Tongue (tissue), 2 donors: Measurements from ENCODE around the gene CALML5. TPM values are rescaled to one million over a fixed set of nuclear protein-coding genes. Genes with fewer than 3 reads are reported as not detected.

Experiments
- DNase-seq: peaks from one replicate; pipeline ENCODE4 v3.0.0-alpha.2; 2015
- total RNA-seq: library from RNA; depleted of rRNA; stranded (reverse); fragments of >200 nt; gene quantifications from one replicate; pipeline ENCODE4 v1.2.3, GENCODE V29; 2014

The CALML5 gene
- total RNA-seq, 1 donor from 2014 or later: 0.41 TPM

- no peak for DNase-seq
Observed at GRCh38 chr10:5500910-5501309, 1.5 kb upstream of the CALML5 start.

DNA sequence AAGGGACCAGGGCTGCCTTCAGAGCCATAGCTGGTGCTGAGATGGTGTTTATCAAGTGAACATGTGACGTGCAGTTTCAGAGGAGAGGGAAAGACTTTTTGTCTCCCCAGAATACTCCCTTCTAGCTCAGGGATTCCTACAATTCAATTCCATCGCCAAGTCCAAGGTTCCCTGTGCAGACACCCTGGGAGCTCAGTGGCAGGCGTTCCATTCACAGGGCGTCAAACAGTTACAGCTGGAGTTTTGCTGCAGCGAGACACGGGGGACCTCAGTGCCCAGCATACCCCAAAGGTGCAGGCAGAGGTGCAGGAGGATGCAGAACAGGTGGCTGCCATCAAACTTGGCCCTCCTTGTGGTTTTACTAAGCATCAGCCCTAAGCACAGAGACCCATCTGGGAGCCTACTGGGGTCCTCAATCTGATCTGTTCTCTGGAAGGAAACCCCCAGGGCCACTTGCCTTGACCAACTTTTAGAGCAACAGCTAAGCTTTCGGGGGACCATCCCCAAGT is 846 bp upstream of the CALML5 start:
- DNase-seq: no peak

DNA sequence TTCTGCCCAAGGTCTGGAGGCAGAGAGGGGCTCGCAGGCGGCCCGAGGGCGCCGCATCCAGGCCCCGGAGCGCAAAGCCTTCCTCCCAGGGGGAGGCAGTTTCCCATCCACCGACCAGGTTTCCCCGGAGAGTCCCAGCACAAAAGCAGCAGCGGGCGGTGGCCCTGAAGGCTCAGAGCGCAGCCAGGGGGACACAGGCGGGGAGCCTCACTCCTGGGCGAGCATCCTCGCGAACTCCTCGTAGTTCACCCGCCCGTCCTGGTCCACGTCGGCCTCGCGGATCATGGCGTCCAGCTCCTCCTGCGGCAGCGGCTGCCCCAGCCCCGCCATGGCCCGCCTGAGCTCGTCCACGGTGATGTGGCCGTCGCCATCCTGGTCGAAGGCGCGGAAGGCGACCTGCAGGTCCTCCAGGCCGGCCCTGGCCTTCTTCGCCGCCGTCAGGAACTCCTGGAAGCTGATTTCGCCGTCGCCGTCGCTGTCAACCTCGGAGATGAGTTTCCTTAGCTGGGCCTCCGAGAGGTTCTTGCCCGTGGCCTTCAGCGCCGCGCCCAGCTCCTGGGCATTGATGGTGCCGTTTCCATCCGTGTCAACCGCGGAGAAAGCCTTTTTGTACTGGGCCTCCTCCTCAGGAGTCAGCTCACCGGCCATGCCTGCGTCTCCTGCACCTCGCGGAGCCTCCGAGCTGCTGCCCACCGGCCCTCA is 428 bp downstream of the CALML5 start:
- DNase-seq: no peak

- DNase-seq: no peak
Observed at GRCh38 chr10:5497948-5498730, 1.2 kb downstream of the CALML5 start.

DNA sequence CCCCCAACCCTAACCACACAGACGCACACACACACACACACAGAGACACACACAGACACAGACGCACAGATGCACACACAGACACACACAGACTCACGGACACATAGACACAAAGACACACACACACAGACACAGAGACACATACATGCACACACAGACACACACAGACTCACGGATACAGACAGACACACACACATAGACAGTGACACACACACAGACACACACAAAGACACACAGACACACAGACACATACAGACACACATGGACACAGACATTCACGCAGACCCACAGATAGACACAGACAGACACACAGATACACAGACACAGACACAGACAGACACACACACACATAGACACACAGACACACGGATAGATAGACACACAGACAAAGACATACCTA is 2.1 kb downstream of the CALML5 start:
- no peak for DNase-seq

GRCh38 chr10:5496261-5497250 is 2.8 kb downstream of the CALML5 start:
- no peak for DNase-seq

DNA sequence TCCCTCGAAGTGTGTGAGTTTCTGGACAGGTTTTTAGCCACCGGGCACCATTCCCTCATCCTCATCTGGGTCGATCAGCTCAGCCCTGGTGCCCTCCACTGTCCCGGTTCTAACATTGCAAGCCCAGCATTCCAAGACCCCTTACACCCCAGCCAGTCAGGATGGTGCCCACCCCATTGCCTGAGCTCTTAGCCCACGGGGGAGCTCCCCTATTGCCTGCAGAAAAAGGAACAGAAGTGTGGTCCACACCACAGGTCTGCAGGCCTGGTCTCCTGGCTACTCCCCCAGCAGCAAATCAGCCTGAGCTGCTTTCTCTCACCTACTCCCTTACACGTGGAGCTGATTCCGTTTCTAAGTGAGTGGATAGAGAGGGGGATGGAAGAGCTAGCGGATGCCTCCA is 4.8 kb downstream of the CALML5 start:
- DNase-seq: no peak

DNA sequence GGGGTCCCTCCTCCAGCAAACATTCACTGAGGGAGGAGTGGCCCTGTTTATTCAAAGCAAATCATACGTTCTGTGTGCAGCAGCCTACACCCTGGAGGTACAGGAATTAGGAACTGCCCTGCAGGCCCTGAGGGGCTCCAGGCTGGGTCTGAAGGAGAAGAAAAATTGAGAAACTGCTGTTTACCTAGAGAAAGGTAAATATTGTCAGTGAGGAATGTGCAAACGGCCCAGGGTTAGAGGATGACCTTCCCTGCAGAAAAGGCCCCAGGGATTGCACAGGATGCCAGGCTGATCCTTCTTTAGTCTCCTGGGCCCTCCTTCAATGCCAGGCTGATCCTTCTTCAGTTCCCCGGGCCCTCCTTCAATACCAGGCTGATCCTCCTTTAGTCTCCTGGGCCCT is 5.7 kb downstream of the CALML5 start:
- DNase-seq: no peak

DNA sequence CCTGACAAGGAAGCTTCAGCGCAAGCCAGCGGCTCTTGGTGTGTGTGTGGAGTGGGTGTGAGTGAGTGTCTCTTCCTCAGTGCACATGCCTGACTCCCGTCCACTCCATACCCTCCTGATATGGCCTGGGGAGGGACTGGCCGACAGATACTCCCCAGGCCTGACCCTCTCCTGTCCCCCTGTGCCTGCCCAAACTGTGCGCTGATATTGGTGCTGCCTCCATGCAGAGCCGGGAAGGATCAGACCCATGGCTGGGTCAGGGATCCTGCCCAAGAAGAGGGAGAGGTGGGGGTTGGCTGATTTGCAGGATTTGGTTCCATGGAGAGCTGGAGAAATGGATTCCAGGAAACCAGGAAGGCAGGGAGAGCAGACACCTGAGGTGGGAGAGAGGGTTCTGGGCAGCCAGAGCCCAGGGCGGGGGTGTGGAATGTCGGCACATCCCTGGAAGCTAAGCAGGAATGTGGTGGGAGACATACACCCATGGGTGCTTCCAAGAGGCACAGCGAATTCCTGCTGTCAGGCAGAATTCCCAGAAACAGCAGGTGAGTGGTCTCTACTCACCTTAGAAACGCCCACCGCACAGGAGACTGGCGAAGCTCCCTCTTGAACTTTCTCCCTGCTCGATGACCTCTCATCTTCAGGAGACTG is 6.3 kb downstream of the CALML5 start:
- no peak for DNase-seq

DNA sequence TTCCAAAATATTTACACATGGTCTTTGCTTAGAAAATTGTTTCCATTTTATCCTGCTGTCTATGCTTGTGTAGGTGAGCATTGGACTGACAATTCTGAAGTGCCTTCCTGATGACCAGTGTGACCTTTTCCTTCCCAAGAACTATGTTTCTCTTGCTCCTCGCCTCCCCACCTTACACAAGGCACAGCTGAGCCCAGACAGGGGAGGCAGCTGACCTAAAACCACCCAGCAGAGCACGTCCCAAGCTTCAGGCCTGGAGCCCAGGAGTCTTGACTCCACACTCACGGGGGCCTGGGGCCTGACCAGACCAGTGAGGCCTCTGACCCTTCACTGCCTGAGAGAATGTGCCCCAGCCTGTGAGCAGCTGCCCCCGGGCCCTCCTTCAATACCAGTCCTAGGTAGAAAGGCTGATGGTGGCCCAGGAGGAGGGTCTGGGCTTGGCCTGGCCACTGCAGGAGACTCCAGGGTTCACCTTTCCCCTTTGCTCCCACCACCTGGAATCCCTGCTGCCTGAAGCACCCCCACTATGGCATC is 7.0 kb downstream of the CALML5 start:
- no peak for DNase-seq

GRCh38 chr10:5491477-5491876 is 7.9 kb downstream of the CALML5 start:
- DNase-seq: no peak

- DNase-seq: no peak
Observed at GRCh38 chr10:5490698-5491464, 8.5 kb downstream of the CALML5 start.

- no peak for DNase-seq
Observed at GRCh38 chr10:5490032-5490431, 9.3 kb downstream of the CALML5 start.

- DNase-seq: peak; percentile 62
Observed at GRCh38 chr10:5488272-5489161, 10.9 kb downstream of the CALML5 start.

DNA sequence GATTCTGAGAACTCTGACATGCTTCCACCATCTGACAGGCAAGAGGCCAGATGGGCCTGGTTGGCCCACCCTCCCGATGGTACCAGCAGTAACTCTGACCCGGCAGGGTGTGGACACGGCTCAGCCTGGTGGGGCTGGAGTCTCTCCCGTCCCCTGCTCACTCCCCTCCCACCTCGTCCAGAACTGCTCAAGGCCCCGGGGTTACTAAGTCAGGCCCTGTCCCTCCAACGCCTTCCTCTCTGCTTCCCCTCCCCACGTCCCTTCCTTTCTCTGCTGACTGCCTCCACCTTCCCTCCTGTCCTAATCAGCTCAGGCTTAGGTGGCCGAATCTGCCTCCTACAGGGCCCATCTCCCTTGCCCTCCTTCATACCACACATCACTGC is 12.5 kb downstream of the CALML5 start:
- no peak for DNase-seq

DNA sequence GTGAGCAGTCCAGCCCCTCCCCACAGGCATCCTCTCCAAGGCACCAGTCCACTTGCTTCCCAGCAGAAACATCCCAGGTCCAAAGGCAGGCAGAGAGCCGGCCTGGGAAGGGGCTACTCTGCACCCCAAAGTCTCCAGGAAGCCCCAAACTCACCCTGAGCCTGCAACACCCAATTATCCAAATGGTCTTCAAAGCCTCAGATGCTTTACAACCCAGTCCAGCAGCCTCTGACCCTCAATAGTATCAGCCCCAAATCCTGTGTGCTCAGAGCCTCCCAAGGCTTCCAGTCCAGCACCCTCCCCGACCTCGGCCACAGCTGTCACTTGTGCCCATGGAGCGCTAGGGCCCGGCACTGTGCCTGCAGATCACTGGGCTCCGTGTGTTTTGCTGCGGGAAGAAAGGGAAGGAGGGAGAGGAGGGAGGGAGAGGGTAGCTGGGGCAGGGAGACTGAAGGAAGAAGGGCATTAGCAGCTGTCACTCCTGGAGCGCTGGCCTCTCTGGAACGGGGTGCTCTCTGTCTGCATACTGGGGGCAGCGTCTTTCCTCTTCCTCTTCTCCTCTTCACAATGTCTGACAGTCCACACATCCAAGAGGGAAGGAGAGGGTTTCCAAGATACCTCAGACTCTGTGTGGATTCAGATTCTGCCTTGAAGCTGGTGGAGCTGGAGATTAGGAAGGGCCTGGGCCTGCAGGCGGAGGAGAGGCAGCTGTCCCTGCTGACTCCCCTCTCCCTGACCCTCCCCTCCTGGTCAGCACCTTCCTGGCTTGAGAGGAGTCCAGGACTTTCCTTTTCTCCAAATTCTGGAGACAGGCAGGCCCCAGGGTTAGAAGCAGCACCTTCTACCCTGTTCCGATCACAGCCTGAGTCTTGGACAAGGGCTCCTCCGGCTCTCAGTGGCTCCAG is 13.2 kb downstream of the CALML5 start:
- DNase-seq: peak; percentile 54

DNA sequence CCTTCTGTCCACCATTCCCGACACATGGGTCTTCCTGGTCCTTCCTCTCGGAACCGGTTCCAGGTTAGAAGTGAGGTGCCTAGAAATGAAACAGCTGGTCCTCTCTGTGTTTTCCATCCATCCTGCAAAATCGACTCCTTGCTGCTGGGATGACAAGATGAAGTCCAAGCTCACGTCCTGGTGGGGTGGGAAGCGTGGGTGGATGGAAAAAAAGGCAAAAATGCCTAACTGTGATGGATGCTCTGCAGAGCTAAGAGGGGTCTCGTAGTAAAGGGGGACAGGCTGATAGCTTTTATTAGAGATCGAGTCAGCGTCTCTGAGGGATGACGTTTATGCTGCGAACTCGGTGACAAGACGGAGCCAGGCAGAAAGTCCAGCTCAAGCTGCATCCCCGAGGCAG is 14.1 kb downstream of the CALML5 start:
- no peak for DNase-seq

- DNase-seq: no peak
Observed at GRCh38 chr10:5484205-5484604, 15.2 kb downstream of the CALML5 start.

DNA sequence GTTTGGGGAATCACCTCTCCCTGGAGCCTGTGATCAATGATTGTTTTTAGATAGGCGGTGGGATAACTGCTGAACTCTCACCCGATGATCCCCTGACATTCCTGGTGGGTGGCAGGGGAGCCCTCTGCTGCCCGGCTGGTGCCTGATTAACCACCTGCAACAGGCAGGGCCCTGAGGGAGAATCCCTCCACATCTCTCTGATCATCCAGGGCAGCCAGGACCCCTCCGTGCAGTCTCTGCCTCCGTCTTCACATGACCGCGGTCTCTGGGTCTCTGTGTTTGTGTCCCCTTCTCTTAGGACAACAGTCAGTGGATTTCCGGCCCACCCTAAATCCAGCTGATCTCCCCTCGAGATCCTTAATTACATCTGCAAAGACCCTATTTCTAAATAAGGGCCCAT is 17.4 kb downstream of the CALML5 start:
- DNase-seq: no peak
